HL-60 (cell line): ENCODE measurements around the gene SLFN5.

Experiments
- DNase-seq, 2 experiments: peaks; one replicate each; pipeline ENCODE4 v3.0.0-alpha.2; 2010 to 2020; ENCODE audit warnings: low read depth in 1 of 2, low spot score in 1 of 2
- H3K27ac ChIP-seq: fragments of 250-450 bp; sonication (Bioruptor Pico); replicated peaks from 2 replicates; pipeline ENCODE4 v1.5.1; 2020; ENCODE audit warnings: mild to moderate bottlenecking, moderate library complexity
- H3K27me3 ChIP-seq: fragments of 250-450 bp; sonication (Bioruptor Pico); 2 replicates; pipeline ENCODE4 v1.5.1; 2021; ENCODE audit warnings: mild to moderate bottlenecking, moderate library complexity; ENCODE audit not compliant: insufficient read depth, poor library complexity, severe bottlenecking
- H3K4me3 ChIP-seq: replicated peaks from 2 replicates; pipeline ENCODE4 v1.5.1; 2011; ENCODE audit warnings: mild to moderate bottlenecking, control low read depth, low read length; ENCODE audit not compliant: insufficient read depth
- GABPA ChIP-seq: IDR thresholded peaks from 2 replicates; pipeline ENCODE4 v1.6.1; 2012; ENCODE audit warnings: low read depth
- POLR2AphosphoS5 ChIP-seq: IDR thresholded peaks from 2 replicates; pipeline ENCODE4 v1.6.1; 2012; ENCODE audit warnings: low read depth
- REST ChIP-seq: IDR thresholded peaks from 2 replicates; pipeline ENCODE4 v1.6.1; 2012; ENCODE audit warnings: low read depth; ENCODE audit not compliant: insufficient replicate concordance
- SPI1 ChIP-seq: IDR thresholded peaks from 2 replicates; pipeline ENCODE4 v1.6.1; 2012; ENCODE audit warnings: low read depth, mild to moderate bottlenecking, borderline replicate concordance
- TF ChIP-seq, protein P1 (sequence below): IDR thresholded peaks from one replicate; pipeline ENCODE4 v1.5.1; 2011; ENCODE audit warnings: low read length, control low read depth, inconsistent platforms; ENCODE audit not compliant: insufficient read depth

The SLFN5 gene

DNA sequence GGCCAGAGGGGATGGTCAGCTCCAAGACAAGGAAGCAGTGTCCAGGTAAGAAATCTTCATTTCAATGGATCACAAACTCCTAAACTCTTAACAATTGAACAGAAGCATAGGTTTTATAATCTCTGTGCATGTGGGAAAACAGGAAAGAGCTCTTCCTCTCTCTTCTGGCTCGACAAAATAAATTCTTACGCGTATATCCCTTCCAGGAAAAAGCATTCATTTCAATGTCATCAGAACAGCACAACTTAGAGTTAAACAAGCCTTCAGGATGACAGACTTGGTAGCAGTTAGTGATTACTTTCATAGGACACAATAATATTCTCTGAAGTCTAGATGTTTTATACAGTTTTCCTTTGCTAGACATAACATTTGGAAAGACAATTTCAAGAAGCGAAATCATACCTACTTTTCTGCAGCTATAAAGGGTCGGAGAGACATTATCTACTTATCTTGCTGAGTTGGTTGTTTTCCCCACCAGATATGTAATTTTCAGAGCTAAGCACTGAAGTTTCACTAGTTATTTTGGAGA is 29.4 kb upstream of the SLFN5 start:
- Histone ChIP-seq H3K27ac (no peak overlapping the region), H3K4me3 (no peak overlapping the region), H3K27me3 (peaks cover 2% of the 10 kb centered on the region)
- no peak for DNase-seq
- no peak for TF ChIP-seq GABPA
- no peak for TF ChIP-seq SPI1
- TF ChIP-seq, protein P1, sequence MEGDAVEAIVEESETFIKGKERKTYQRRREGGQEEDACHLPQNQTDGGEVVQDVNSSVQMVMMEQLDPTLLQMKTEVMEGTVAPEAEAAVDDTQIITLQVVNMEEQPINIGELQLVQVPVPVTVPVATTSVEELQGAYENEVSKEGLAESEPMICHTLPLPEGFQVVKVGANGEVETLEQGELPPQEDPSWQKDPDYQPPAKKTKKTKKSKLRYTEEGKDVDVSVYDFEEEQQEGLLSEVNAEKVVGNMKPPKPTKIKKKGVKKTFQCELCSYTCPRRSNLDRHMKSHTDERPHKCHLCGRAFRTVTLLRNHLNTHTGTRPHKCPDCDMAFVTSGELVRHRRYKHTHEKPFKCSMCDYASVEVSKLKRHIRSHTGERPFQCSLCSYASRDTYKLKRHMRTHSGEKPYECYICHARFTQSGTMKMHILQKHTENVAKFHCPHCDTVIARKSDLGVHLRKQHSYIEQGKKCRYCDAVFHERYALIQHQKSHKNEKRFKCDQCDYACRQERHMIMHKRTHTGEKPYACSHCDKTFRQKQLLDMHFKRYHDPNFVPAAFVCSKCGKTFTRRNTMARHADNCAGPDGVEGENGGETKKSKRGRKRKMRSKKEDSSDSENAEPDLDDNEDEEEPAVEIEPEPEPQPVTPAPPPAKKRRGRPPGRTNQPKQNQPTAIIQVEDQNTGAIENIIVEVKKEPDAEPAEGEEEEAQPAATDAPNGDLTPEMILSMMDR: no peak
- no peak for TF ChIP-seq REST
- TF ChIP-seq POLR2AphosphoS5: no peak

DNA sequence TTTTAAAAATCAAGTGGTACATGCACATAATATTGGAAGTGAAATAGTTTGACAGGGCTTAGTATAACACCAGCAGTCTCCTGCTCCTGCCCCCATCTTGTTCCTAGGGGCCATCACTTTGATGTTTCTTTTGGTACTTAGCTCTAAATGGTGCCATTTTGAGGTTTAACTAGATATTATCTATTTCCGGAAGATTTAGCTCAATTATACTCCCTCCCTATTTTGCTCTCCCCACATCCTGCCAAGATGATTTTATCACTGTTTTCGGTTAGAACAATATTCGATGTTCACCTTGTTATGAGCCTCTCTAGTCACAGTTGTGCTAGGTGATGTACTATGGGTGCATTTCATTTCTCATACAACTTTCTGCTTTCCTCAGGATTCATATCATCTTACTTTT is 28.7 kb upstream of the SLFN5 start:
- TF ChIP-seq GABPA (no peak), REST (no peak), SPI1 (no peak), POLR2AphosphoS5 (no peak)
- TF ChIP-seq, protein P1: no peak
- Histone ChIP-seq H3K27me3 (peaks cover 2% of the 10 kb centered on the region), H3K27ac (no peak overlapping the region), H3K4me3 (no peak overlapping the region)
- DNase-seq: no peak

GRCh38 chr17:35214631-35215273 is 28.1 kb upstream of the SLFN5 start:
- DNase-seq: no peak
- TF ChIP-seq REST (no peak), GABPA (no peak), SPI1 (no peak), POLR2AphosphoS5 (no peak)
- TF ChIP-seq, protein P1: no peak
- Histone ChIP-seq H3K27me3 (peaks cover 2% of the 10 kb centered on the region), H3K27ac (no peak overlapping the region), H3K4me3 (no peak overlapping the region)
